IMR-90 (cell line): ENCODE measurements around the gene CDC5L.

ENCODE experiments used
- BHLHE40 ChIP-seq: fragments of 150-350 bp; IDR thresholded peaks from 2 replicates; pipeline ENCODE4 v1.6.1; 2016; ENCODE audit warnings: mild to moderate bottlenecking, low read depth, low read length
- CHD1 ChIP-seq: IDR thresholded peaks from 2 replicates; pipeline ENCODE4 v1.6.1; 2012; ENCODE audit warnings: low read depth, low read length, improper control_type of control experiment
- CTCF ChIP-seq: conservative IDR thresholded peaks from 2 replicates; pipeline ENCODE4 v1.5.1; 2012; ENCODE audit warnings: mild to moderate bottlenecking, low read depth, low read length, improper control_type of control experiment
- FOS ChIP-seq: fragments of 150-350 bp; IDR thresholded peaks from 2 replicates; pipeline ENCODE4 v1.6.1; 2016; ENCODE audit warnings: low read depth, low read length
- MAFK ChIP-seq: IDR thresholded peaks from 2 replicates; pipeline ENCODE4 v1.6.1; 2012; ENCODE audit warnings: low read depth, low read length, improper control_type of control experiment
- MAZ ChIP-seq: IDR thresholded peaks from 2 replicates; pipeline ENCODE4 v1.6.1; 2012; ENCODE audit warnings: low read depth, mild to moderate bottlenecking, low read length, improper control_type of control experiment, moderate library complexity, borderline replicate concordance
- MXI1 ChIP-seq: IDR thresholded peaks from 2 replicates; pipeline ENCODE4 v1.6.1; 2012; ENCODE audit warnings: low read depth, mild to moderate bottlenecking, low read length, moderate library complexity, borderline replicate concordance
- NFE2L2 ChIP-seq: fragments of 150-350 bp; IDR thresholded peaks from 2 replicates; pipeline ENCODE4 v1.6.1; 2016; ENCODE audit warnings: low read depth, mild to moderate bottlenecking, low read length
- POLR2A ChIP-seq: IDR thresholded peaks from 2 replicates; pipeline ENCODE4 v1.6.1; 2012; ENCODE audit warnings: mild to moderate bottlenecking, low read depth, low read length
- RFX5 ChIP-seq: IDR thresholded peaks from 2 replicates; pipeline ENCODE4 v1.8.0; 2012; ENCODE audit warnings: low read depth, mild to moderate bottlenecking, low read length, moderate library complexity
- USF2 ChIP-seq: fragments of 150-350 bp; IDR thresholded peaks from 2 replicates; pipeline ENCODE4 v1.6.1; 2017; ENCODE audit warnings: mild to moderate bottlenecking, antibody characterized with exemption, low read length, low read depth

GRCh38 chr6:44499609-44500008 is 112.1 kb downstream of the CDC5L start:
- TF ChIP-seq CTCF, result no peak
- TF ChIP-seq USF2, result no peak
- TF ChIP-seq MAFK, result no peak
- TF ChIP-seq POLR2A, result no peak
- no peak for TF ChIP-seq BHLHE40
- no peak for TF ChIP-seq MAZ
- no peak for TF ChIP-seq NFE2L2
- no peak for TF ChIP-seq FOS
- TF ChIP-seq MXI1, result no peak
- no peak for TF ChIP-seq CHD1
- no peak for TF ChIP-seq RFX5
